GM23248 (cell line): Measurements from ENCODE around the gene ARHGEF37.

ENCODE experiments used
- EZH2 ChIP-seq: fragments of 200-600 bp; sonication (generic); IDR thresholded peaks from 2 replicates; pipeline ENCODE4 v1.6.1; 2018; ENCODE audit warnings: antibody characterized with exemption, mild to moderate bottlenecking; ENCODE audit not compliant: insufficient read depth, poor library complexity, severe bottlenecking
- EZH2phosphoT487 ChIP-seq: fragments of 200-600 bp; sonication (generic); IDR thresholded peaks from 2 replicates; pipeline ENCODE4 v1.6.1; 2018; ENCODE audit warnings: antibody characterized with exemption, moderate library complexity, mild to moderate bottlenecking, low read depth; ENCODE audit not compliant: insufficient read depth

DNA sequence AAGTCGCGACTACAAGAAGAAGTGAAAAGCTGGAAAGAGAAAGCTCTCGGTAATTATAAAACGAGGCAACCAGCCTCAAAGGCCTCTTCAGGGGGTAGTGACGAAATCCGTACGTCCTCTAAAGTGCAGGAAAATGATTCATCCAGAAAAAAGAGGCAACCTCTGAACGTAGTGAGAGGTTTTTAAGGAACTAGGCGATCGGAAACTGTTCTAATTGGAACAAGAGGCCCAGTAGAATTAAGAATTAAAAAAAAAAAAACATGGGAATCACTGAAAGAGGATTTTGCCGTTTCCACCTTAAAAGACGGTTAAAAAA, 31.1 kb upstream of the ARHGEF37 start:
- TF ChIP-seq EZH2 (no peak), EZH2phosphoT487 (no peak)
